ENCODE data around the gene MDM4.
A peak's percentile ranks its signal among the peaks of the same experiment; 100 is the strongest.
"Not testable (repeated sequence)": the region's sequence is repeated elsewhere in the genome, so short reads cannot be mapped to it uniquely, and the experiment has no call there.

MDM4 gene

GRCh38 chr1:204475656-204476432 lies 40.4 kb upstream of the MDM4 start:
- H3K27me3 ChIP-seq (ENCODE audit: control insufficient read depth in 1 of 2, insufficient read depth in 2 of 2, low read length in 2 of 2): no peaks in the 10 kb centered on the region
- no peak overlapping the region for H3K9ac ChIP-seq (ENCODE audit: low read depth in 1 of 2, low read length in 2 of 2)
- peaks cover 0 to 5% of the 10 kb centered on the region in 2 donors for H3K36me3 ChIP-seq (ENCODE audit: control insufficient read depth in 1 of 2, insufficient read depth in 2 of 2, low read length in 2 of 2)
- no peaks in the 10 kb centered on the region for H3K9me3 ChIP-seq (ENCODE audit: control insufficient read depth in 1 of 2, low read length in 2 of 2)
- no peak overlapping the region for H3K4me3 ChIP-seq (ENCODE audit: low read depth in 1 of 2, low read length in 2 of 2)
- H3K4me1 ChIP-seq (ENCODE audit: control insufficient read depth in 1 of 2, insufficient read depth in 2 of 2, low read length in 2 of 2): peaks cover 47 to 58% of the 10 kb centered on the region in 2 donors
- no peak overlapping the region for H3K27ac ChIP-seq (ENCODE audit: low read depth, low read length)

DNA sequence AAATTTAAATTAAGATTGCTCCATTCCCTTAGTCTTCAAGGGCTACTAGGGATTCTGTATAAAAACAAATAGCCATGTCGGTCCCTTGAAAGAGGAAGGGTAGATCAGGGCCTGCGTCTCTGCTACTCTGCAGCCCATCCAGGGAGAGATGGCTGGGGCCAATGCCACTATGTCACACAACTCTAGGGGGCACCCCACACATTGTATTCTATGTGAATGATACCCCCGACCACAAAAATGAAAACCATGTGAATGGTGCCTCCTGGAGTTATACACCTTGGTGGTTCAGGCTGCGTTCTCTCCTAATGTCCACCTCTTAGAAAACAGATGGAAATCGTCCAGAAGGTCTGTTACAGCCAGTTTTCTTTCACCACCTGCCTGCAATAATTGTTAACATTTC lies 39.6 kb upstream of the MDM4 start:
- H3K9me3 ChIP-seq (ENCODE audit: control insufficient read depth in 1 of 2, low read length in 2 of 2): no peaks in the 10 kb centered on the region
- H3K4me1 ChIP-seq (ENCODE audit: control insufficient read depth in 1 of 2, insufficient read depth in 2 of 2, low read length in 2 of 2): peaks cover 53 to 61% of the 10 kb centered on the region in 2 donors
- H3K9ac ChIP-seq (ENCODE audit: low read depth in 1 of 2, low read length in 2 of 2): no peak overlapping the region
- peaks cover 0 to 5% of the 10 kb centered on the region in 2 donors for H3K36me3 ChIP-seq (ENCODE audit: control insufficient read depth in 1 of 2, insufficient read depth in 2 of 2, low read length in 2 of 2)
- H3K4me3 ChIP-seq (ENCODE audit: low read depth in 1 of 2, low read length in 2 of 2): no peak overlapping the region
- H3K27ac ChIP-seq (ENCODE audit: low read depth, low read length): no peak overlapping the region
- no peaks in the 10 kb centered on the region for H3K27me3 ChIP-seq (ENCODE audit: control insufficient read depth in 1 of 2, insufficient read depth in 2 of 2, low read length in 2 of 2)

- Histone ChIP-seq H3K27ac (ENCODE audit: low read depth, low read length) (no peak overlapping the region), H3K9me3 (ENCODE audit: control insufficient read depth in 1 of 2, low read length in 2 of 2) (no peaks in the 10 kb centered on the region), H3K4me3 (ENCODE audit: low read depth in 1 of 2, low read length in 2 of 2) (no peak overlapping the region), H3K9ac (ENCODE audit: low read depth in 1 of 2, low read length in 2 of 2) (no peak overlapping the region), H3K4me1 (ENCODE audit: control insufficient read depth in 1 of 2, insufficient read depth in 2 of 2, low read length in 2 of 2) (peaks cover 60 to 63% of the 10 kb centered on the region in 2 donors), H3K27me3 (ENCODE audit: control insufficient read depth in 1 of 2, insufficient read depth in 2 of 2, low read length in 2 of 2) (no peaks in the 10 kb centered on the region), H3K36me3 (ENCODE audit: control insufficient read depth in 1 of 2, insufficient read depth in 2 of 2, low read length in 2 of 2) (peaks cover 0 to 5% of the 10 kb centered on the region in 2 donors)
Observed at GRCh38 chr1:204477036-204477740, 39.0 kb upstream of the MDM4 start.

- H3K4me1 ChIP-seq (ENCODE audit: control insufficient read depth in 1 of 2, insufficient read depth in 2 of 2, low read length in 2 of 2): peaks cover 56 to 65% of the 10 kb centered on the region in 2 donors
Observed at GRCh38 chr1:204478172-204478899, 37.9 kb upstream of the MDM4 start.

DNA sequence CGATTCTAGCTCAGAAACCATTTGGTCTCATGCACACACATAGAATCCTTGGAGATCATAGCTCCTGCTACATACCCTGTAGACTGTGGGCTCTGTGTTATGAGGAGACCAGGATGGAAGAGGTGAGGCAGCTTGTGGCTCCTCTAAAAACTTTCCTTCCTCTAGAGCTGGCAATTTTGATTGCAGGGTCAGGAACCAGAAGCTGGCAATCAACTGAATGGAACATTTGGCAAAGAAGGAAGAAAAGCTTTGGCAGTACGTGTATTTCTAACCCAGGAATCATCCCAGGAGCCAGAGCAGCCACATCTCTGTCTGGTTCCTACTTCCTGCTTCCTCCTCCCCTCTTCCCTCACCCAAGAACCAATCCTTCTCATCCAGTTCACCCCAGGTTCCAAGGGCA lies 37.3 kb upstream of the MDM4 start:
- no peak overlapping the region for H3K27ac ChIP-seq (ENCODE audit: low read depth, low read length)
- H3K36me3 ChIP-seq (ENCODE audit: control insufficient read depth in 1 of 2, insufficient read depth in 2 of 2, low read length in 2 of 2): peaks cover 0 to 5% of the 10 kb centered on the region in 2 donors
- H3K27me3 ChIP-seq (ENCODE audit: control insufficient read depth in 1 of 2, insufficient read depth in 2 of 2, low read length in 2 of 2): no peaks in the 10 kb centered on the region
- H3K9me3 ChIP-seq (ENCODE audit: control insufficient read depth in 1 of 2, low read length in 2 of 2): no peaks in the 10 kb centered on the region
- H3K9ac ChIP-seq (ENCODE audit: low read depth in 1 of 2, low read length in 2 of 2): no peak overlapping the region
- H3K4me1 ChIP-seq (ENCODE audit: control insufficient read depth in 1 of 2, insufficient read depth in 2 of 2, low read length in 2 of 2): peaks cover 57 to 68% of the 10 kb centered on the region in 2 donors
- no peak overlapping the region for H3K4me3 ChIP-seq (ENCODE audit: low read depth in 1 of 2, low read length in 2 of 2)

More at GRCh38 chr1:204478172-204478899, 37.9 kb upstream of the MDM4 start:
- Histone ChIP-seq H3K9ac (ENCODE audit: low read depth in 1 of 2, low read length in 2 of 2) (no peak overlapping the region), H3K27ac (ENCODE audit: low read depth, low read length) (no peak overlapping the region), H3K4me3 (ENCODE audit: low read depth in 1 of 2, low read length in 2 of 2) (no peak overlapping the region), H3K36me3 (ENCODE audit: control insufficient read depth in 1 of 2, insufficient read depth in 2 of 2, low read length in 2 of 2) (peaks cover 0 to 5% of the 10 kb centered on the region in 2 donors), H3K27me3 (ENCODE audit: control insufficient read depth in 1 of 2, insufficient read depth in 2 of 2, low read length in 2 of 2) (no peaks in the 10 kb centered on the region), H3K9me3 (ENCODE audit: control insufficient read depth in 1 of 2, low read length in 2 of 2) (no peaks in the 10 kb centered on the region)

GRCh38 chr1:204479387-204480136 lies 36.6 kb upstream of the MDM4 start:
- peaks cover 62 to 71% of the 10 kb centered on the region in 2 donors for H3K4me1 ChIP-seq (ENCODE audit: control insufficient read depth in 1 of 2, insufficient read depth in 2 of 2, low read length in 2 of 2)
- H3K9me3 ChIP-seq (ENCODE audit: control insufficient read depth in 1 of 2, low read length in 2 of 2): no peaks in the 10 kb centered on the region
- peaks cover 0 to 5% of the 10 kb centered on the region in 2 donors for H3K36me3 ChIP-seq (ENCODE audit: control insufficient read depth in 1 of 2, insufficient read depth in 2 of 2, low read length in 2 of 2)
- no peak overlapping the region for H3K27ac ChIP-seq (ENCODE audit: low read depth, low read length)
- H3K9ac ChIP-seq (ENCODE audit: low read depth in 1 of 2, low read length in 2 of 2): peak overlapping the region in 1 of 2 donors; percentile 19
- no peak overlapping the region for H3K4me3 ChIP-seq (ENCODE audit: low read depth in 1 of 2, low read length in 2 of 2)
- H3K27me3 ChIP-seq (ENCODE audit: control insufficient read depth in 1 of 2, insufficient read depth in 2 of 2, low read length in 2 of 2): no peaks in the 10 kb centered on the region

DNA sequence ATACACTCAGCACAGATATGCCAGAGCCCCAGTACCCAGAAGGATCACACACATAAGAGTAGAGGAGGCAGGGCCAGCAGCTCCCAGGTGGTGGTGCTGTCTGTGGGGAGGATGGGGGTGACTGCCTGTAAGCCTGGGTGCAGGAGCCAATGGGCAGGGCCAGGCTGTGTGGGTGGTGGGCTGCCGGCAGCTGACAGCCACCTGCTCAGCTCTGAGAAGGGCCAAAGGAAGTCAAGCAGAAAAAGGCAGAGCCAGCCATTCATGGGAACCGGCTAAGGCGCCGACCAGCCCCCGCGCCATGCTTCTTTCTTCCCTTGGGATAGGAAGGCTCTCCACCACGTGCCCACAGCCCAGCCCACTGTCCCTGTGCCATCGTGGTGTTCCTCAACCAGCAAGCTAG lies 35.7 kb upstream of the MDM4 start:
- Histone ChIP-seq H3K9me3 (ENCODE audit: control insufficient read depth in 1 of 2, low read length in 2 of 2) (no peaks in the 10 kb centered on the region), H3K27me3 (ENCODE audit: control insufficient read depth in 1 of 2, insufficient read depth in 2 of 2, low read length in 2 of 2) (no peaks in the 10 kb centered on the region), H3K4me3 (ENCODE audit: low read depth in 1 of 2, low read length in 2 of 2) (no peak overlapping the region), H3K4me1 (ENCODE audit: control insufficient read depth in 1 of 2, insufficient read depth in 2 of 2, low read length in 2 of 2) (peaks cover 62 to 67% of the 10 kb centered on the region in 2 donors), H3K9ac (ENCODE audit: low read depth in 1 of 2, low read length in 2 of 2) (peak overlapping the region in 1 of 2 donors; percentile 5), H3K36me3 (ENCODE audit: control insufficient read depth in 1 of 2, insufficient read depth in 2 of 2, low read length in 2 of 2) (peaks cover 0 to 2% of the 10 kb centered on the region in 2 donors), H3K27ac (ENCODE audit: low read depth, low read length) (no peak overlapping the region)

DNA sequence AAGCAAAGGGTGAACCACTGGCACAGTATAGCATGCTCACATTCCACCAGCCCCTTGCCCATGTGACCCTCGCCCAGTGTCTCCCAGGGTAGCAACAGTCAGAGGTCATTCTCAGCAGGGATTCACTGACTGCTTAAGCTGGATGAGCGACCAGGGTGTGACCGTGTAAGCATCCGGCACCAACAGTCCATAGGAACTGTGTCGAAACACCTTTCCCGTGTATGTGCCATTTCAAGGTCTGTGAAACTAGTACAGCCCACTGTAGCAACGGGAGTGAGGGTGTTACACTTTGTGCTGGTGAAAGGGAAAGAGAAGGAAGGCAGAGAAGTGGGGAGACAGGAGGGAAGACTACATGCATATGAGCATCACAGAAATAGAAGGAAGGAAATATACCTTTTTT lies 32.4 kb upstream of the MDM4 start:
- Histone ChIP-seq H3K4me1 (ENCODE audit: control insufficient read depth in 1 of 2, insufficient read depth in 2 of 2, low read length in 2 of 2) (peaks cover 35 to 44% of the 10 kb centered on the region in 2 donors), H3K9me3 (ENCODE audit: control insufficient read depth in 1 of 2, low read length in 2 of 2) (no peaks in the 10 kb centered on the region), H3K36me3 (ENCODE audit: control insufficient read depth in 1 of 2, insufficient read depth in 2 of 2, low read length in 2 of 2) (peaks cover 0 to 6% of the 10 kb centered on the region in 2 donors), H3K4me3 (ENCODE audit: low read depth in 1 of 2, low read length in 2 of 2) (no peak overlapping the region), H3K9ac (ENCODE audit: low read depth in 1 of 2, low read length in 2 of 2) (no peak overlapping the region), H3K27me3 (ENCODE audit: control insufficient read depth in 1 of 2, insufficient read depth in 2 of 2, low read length in 2 of 2) (no peaks in the 10 kb centered on the region), H3K27ac (ENCODE audit: low read depth, low read length) (no peak overlapping the region)

DNA sequence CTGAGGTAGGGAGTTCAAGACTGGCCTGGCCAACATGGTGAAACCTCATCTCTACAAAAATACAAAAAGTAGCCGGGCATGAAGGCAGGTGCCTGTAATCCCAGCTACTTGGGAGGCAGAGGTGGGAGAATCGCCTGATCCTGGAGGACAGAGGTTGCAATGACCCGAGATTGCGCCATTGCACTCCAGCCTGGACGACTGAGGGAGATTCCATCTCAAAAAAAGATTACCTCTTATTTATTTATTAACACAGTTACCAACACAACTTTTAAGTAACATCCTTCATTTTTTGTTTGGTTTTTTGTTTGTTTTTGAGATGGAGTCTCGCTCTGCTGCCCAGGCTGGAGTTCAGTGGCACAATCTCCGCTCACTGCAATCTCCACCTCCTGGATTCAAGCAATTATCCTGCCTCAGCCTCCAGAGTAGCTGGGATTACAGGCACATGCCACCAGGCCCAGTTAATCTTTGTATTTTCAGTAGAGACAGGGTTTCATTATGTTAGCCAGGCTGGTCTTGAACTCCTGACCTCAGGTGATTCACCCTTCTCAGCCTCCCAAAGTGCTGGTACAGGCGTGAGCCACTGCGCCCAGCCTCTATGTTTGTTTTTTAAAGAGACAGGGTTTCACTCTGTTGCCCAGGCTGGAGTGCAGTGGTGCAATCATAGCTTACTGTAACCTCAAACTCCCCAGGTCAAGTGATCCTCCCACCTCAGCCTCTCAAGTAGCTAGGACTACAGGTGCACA lies 29.5 kb upstream of the MDM4 start:
- not testable (repeated sequence) for H3K9ac ChIP-seq (ENCODE audit: low read depth in 1 of 2, low read length in 2 of 2); H3K27me3 ChIP-seq (ENCODE audit: control insufficient read depth in 1 of 2, insufficient read depth in 2 of 2, low read length in 2 of 2); H3K27ac ChIP-seq (ENCODE audit: low read depth, low read length); H3K9me3 ChIP-seq (ENCODE audit: control insufficient read depth in 1 of 2, low read length in 2 of 2); H3K4me3 ChIP-seq (ENCODE audit: low read depth in 1 of 2, low read length in 2 of 2)
- H3K36me3 ChIP-seq (ENCODE audit: control insufficient read depth in 1 of 2, insufficient read depth in 2 of 2, low read length in 2 of 2): peaks cover 0 to 13% of the 10 kb centered on the region in 2 donors
- H3K4me1 ChIP-seq (ENCODE audit: control insufficient read depth in 1 of 2, insufficient read depth in 2 of 2, low read length in 2 of 2): peaks cover 13 to 26% of the 10 kb centered on the region in 2 donors

All from duodenal mucosa (tissue), 2 donors.